ENCODE data around the gene ARPC5L. TPM values are rescaled to one million over a fixed set of nuclear protein-coding genes. Genes with fewer than 3 reads are reported as not detected.
A peak's percentile ranks its signal among the peaks of the same experiment; 100 is the strongest.

The ARPC5L gene
- total and polyA plus RNA-seq, 2 of the 13 experiments (the other 11 are each of a cell fraction or from before 2014, with no cell fraction given), result 29.9 to 33.8 TPM

DNA sequence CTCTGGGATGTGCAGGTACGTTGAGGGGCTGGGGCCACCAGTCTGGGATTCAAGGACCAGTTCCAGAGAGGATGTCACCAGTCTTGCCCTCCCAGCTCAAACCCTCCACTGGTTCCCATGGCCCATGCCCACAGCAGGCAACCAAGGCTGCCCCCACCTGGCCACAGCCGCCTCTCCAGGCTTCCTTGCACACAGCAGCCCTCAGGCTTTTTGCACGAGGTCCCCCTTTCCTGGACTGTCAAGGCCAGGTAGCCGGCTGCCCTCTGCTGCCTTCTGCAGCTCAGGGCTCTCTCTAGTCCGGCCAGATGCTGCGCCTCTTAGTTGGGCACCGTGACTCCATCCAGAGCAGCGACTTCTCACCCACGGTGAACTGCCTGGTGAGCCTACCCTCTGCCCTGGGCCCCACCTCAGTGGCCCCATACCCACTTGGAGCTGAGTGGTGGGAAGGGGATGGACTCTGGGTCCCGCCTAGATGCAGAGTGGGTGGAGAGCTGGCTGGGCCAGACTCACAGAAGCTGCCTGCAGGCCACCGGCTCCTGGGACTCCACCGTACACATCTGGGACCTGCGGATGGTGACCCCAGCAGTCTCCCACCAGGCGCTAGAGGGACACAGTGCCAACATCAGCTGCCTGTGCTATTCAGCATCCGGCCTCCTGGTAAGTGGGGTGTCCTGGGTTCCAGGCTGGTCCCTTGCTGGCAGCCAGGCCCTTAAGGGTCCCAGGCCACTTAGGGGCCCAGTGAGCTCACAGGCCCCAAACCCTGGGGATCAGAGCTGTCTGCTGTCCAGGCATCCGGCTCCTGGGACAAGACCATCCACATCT, 5.8 kb upstream of the ARPC5L start (continued):
- TF ChIP-seq, protein P1, sequence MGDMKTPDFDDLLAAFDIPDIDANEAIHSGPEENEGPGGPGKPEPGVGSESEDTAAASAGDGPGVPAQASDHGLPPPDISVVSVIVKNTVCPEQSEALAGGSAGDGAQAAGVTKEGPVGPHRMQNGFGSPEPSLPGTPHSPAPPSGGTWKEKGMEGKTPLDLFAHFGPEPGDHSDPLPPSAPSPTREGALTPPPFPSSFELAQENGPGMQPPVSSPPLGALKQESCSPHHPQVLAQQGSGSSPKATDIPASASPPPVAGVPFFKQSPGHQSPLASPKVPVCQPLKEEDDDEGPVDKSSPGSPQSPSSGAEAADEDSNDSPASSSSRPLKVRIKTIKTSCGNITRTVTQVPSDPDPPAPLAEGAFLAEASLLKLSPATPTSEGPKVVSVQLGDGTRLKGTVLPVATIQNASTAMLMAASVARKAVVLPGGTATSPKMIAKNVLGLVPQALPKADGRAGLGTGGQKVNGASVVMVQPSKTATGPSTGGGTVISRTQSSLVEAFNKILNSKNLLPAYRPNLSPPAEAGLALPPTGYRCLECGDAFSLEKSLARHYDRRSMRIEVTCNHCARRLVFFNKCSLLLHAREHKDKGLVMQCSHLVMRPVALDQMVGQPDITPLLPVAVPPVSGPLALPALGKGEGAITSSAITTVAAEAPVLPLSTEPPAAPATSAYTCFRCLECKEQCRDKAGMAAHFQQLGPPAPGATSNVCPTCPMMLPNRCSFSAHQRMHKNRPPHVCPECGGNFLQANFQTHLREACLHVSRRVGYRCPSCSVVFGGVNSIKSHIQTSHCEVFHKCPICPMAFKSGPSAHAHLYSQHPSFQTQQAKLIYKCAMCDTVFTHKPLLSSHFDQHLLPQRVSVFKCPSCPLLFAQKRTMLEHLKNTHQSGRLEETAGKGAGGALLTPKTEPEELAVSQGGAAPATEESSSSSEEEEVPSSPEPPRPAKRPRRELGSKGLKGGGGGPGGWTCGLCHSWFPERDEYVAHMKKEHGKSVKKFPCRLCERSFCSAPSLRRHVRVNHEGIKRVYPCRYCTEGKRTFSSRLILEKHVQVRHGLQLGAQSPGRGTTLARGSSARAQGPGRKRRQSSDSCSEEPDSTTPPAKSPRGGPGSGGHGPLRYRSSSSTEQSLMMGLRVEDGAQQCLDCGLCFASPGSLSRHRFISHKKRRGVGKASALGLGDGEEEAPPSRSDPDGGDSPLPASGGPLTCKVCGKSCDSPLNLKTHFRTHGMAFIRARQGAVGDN (CRISPR knock-in tag; IDR thresholded peaks at IDR 0.05), result peak; percentile 73
- no peak for TF ChIP-seq TEAD2 (CRISPR knock-in tag; IDR thresholded peaks at IDR 0.05)
- TF ChIP-seq MEIS1 (CRISPR knock-in tag; IDR thresholded peaks at IDR 0.05; ENCODE audit: borderline replicate concordance), result no peak
- TF ChIP-seq SIX4 (CRISPR knock-in tag; IDR thresholded peaks at IDR 0.05), result no peak
- no peak for TF ChIP-seq FUBP1 (CRISPR knock-in tag; IDR thresholded peaks at IDR 0.05; ENCODE audit: borderline replicate concordance)
- TF ChIP-seq KDM5A (IDR thresholded peaks at IDR 0.05; ENCODE audit: borderline replicate concordance, low read length), result no peak
- peak; percentile 78 for TF ChIP-seq STAG1 (CRISPR knock-in tag; IDR thresholded peaks at IDR 0.05)
- no peak for TF ChIP-seq SRSF9 (IDR thresholded peaks at IDR 0.05; ENCODE audit: borderline replicate concordance, insufficient read depth, low read depth, low read length, poor library complexity, severe bottlenecking)
- TF ChIP-seq TCF7L2 (IDR thresholded peaks at IDR 0.05; ENCODE audit: low read depth, low read length), result no peak
- no peak for TF ChIP-seq NFATC3 (CRISPR knock-in tag; IDR thresholded peaks at IDR 0.05)
- TF ChIP-seq ZNF180 (CRISPR knock-in tag; IDR thresholded peaks at IDR 0.05; ENCODE audit: borderline replicate concordance, low read depth), result no peak
- TF ChIP-seq ZNF7 (CRISPR knock-in tag; IDR thresholded peaks at IDR 0.05), result no peak
- TF ChIP-seq NFKB2 (CRISPR knock-in tag; IDR thresholded peaks at IDR 0.05; ENCODE audit: borderline replicate concordance), result no peak; the same call in 1 of the 2 replicates
- no peak for TF ChIP-seq STAT5B (CRISPR knock-in tag; IDR thresholded peaks at IDR 0.05)
- no peak for TF ChIP-seq ZFP1 (CRISPR knock-in tag; IDR thresholded peaks at IDR 0.05)
- no peak for TF ChIP-seq NRL (CRISPR knock-in tag; IDR thresholded peaks at IDR 0.05; ENCODE audit: borderline replicate concordance)
- no peak for TF ChIP-seq ZNF577 (CRISPR knock-in tag; IDR thresholded peaks at IDR 0.05; ENCODE audit: borderline replicate concordance, low read depth)
- TF ChIP-seq NFRKB (IDR thresholded peaks at IDR 0.05), result no peak
- TF ChIP-seq, protein P2, sequence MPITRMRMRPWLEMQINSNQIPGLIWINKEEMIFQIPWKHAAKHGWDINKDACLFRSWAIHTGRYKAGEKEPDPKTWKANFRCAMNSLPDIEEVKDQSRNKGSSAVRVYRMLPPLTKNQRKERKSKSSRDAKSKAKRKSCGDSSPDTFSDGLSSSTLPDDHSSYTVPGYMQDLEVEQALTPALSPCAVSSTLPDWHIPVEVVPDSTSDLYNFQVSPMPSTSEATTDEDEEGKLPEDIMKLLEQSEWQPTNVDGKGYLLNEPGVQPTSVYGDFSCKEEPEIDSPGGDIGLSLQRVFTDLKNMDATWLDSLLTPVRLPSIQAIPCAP (CRISPR knock-in tag; IDR thresholded peaks at IDR 0.05; ENCODE audit: low read depth), result no peak
- TF ChIP-seq DPF2 (CRISPR knock-in tag; IDR thresholded peaks at IDR 0.05; ENCODE audit: borderline replicate concordance, low read depth), result no peak
- no peak for TF ChIP-seq NFKBIZ (CRISPR knock-in tag; IDR thresholded peaks at IDR 0.05)
- TF ChIP-seq ZNF12 (CRISPR knock-in tag; IDR thresholded peaks at IDR 0.05), result no peak
- TF ChIP-seq, protein P3, sequence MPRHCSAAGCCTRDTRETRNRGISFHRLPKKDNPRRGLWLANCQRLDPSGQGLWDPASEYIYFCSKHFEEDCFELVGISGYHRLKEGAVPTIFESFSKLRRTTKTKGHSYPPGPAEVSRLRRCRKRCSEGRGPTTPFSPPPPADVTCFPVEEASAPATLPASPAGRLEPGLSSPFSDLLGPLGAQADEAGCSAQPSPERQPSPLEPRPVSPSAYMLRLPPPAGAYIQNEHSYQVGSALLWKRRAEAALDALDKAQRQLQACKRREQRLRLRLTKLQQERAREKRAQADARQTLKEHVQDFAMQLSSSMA (CRISPR knock-in tag; IDR thresholded peaks at IDR 0.05), result no peak
